Left renal pelvis (tissue), 4 donors: ENCODE data around the gene SEC14L5. TPM values are rescaled to one million over a fixed set of nuclear protein-coding genes. Genes with fewer than 3 reads are reported as not detected.
"Not testable (repeated sequence)": the region's sequence is repeated elsewhere in the genome, so short reads cannot be mapped to it uniquely, and the experiment has no call there.

ENCODE experiments used
- DNase-seq, 4 donors: peaks; one replicate each; pipeline ENCODE4 v3.0.0-alpha.2; 2013; ENCODE audit warnings: low read depth in 4 of 4, low spot score in 3 of 4
- polyA plus RNA-seq, 4 donors: library from polyadenylated mRNA; unstranded; fragments of 120-200 nt; gene quantifications; one replicate each; pipeline ENCODE4 v1.2.1, GENCODE V29; 2013; ENCODE audit not compliant: insufficient read length in 4 of 4

Gene SEC14L5
- polyA plus RNA-seq, 4 donors: 0.13 to 0.38 (median 0.16) TPM

GRCh38 chr16:4948903-4949766, 9.0 kb upstream of the SEC14L5 start:
- no peak for DNase-seq

- DNase-seq: no peak
Measured at GRCh38 chr16:4949986-4950385, 8.1 kb upstream of the SEC14L5 start.

- not testable (repeated sequence) for DNase-seq
Measured at GRCh38 chr16:4951583-4951982, 6.5 kb upstream of the SEC14L5 start.

GRCh38 chr16:4954714-4955113, 3.4 kb upstream of the SEC14L5 start:
- DNase-seq: no peak

- DNase-seq: no peak
Measured at GRCh38 chr16:4957420-4957719, 760 bp upstream of the SEC14L5 start.

GRCh38 chr16:4958510-4959438, 644 bp downstream of the SEC14L5 start:
- no peak for DNase-seq

GRCh38 chr16:4960579-4960978, 2.4 kb downstream of the SEC14L5 start:
- no peak for DNase-seq

GRCh38 chr16:4962716-4963115, 4.6 kb downstream of the SEC14L5 start:
- DNase-seq: no peak

- DNase-seq: not testable (repeated sequence)
Measured at GRCh38 chr16:4963527-4963926, 5.4 kb downstream of the SEC14L5 start.

GRCh38 chr16:4966736-4967453, 8.8 kb downstream of the SEC14L5 start:
- no peak for DNase-seq

- not testable (repeated sequence) for DNase-seq
Measured at GRCh38 chr16:4968278-4968677, 10.1 kb downstream of the SEC14L5 start.

- DNase-seq: no peak
Measured at GRCh38 chr16:4968879-4969483, 10.9 kb downstream of the SEC14L5 start.

- no peak for DNase-seq
Measured at GRCh38 chr16:4970010-4970409, 11.9 kb downstream of the SEC14L5 start.

GRCh38 chr16:4972938-4973587, 14.9 kb downstream of the SEC14L5 start:
- no peak for DNase-seq

GRCh38 chr16:4976079-4976478, 17.9 kb downstream of the SEC14L5 start:
- no peak for DNase-seq

- DNase-seq: no peak
Measured at GRCh38 chr16:4976611-4977145, 18.5 kb downstream of the SEC14L5 start.

GRCh38 chr16:4979164-4979563, 21.0 kb downstream of the SEC14L5 start:
- DNase-seq: no peak

GRCh38 chr16:4979736-4980660, 21.9 kb downstream of the SEC14L5 start:
- DNase-seq: no peak

- DNase-seq: no peak
Measured at GRCh38 chr16:4980691-4981090, 22.6 kb downstream of the SEC14L5 start.
